Measurements from ENCODE around the gene SRC.
A peak's percentile ranks its signal among the peaks of the same experiment; 100 is the strongest.
"Not testable (repeated sequence)": the region's sequence is repeated elsewhere in the genome, so short reads cannot be mapped to it uniquely, and the experiment has no call there.

The SRC gene

GRCh38 chr20:37364927-37365272 is 19.0 kb downstream of the SRC start:
- DNase-seq = no peak

GRCh38 chr20:37365760-37366638 is 20.1 kb downstream of the SRC start:
- no peak for DNase-seq

DNA sequence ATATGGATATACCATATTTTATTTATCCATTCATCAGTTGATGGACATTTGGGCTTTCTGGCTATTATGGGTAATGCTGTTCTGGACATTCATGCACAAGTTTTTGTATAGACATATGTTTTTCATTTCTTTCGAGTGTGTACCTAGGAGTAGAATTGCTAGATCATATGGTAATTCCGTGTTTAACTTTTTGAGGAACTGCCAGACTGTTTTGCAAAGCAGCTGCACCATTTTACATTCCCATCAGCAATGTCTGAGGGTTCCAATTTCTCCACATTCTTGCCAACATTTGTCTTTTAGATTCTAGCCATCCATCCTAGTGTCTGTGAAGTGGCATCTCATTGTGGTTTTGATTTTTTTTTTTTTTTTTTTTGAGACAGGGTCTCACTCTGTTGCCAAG is 20.8 kb downstream of the SRC start:
- no peak for DNase-seq

DNA sequence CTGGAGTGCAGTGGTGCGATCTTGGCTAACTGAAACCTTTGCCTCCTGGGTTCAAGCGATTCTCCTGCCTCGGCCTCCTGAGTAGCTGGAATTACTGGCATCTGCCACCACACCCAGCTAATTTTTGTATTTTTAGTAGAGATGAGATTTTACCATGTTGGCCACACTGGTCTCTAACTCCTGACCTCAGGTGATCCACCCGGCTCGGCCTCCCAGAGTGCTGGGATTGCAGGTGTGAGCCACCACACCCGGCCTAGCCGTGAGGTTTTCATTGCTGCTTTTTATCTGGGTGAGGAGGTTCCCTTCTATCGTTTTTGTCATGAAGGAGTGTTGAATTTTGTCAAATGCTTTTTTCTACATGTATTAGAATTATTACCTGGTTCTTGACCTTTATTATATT is 23.9 kb downstream of the SRC start:
- DNase-seq = no peak

DNA sequence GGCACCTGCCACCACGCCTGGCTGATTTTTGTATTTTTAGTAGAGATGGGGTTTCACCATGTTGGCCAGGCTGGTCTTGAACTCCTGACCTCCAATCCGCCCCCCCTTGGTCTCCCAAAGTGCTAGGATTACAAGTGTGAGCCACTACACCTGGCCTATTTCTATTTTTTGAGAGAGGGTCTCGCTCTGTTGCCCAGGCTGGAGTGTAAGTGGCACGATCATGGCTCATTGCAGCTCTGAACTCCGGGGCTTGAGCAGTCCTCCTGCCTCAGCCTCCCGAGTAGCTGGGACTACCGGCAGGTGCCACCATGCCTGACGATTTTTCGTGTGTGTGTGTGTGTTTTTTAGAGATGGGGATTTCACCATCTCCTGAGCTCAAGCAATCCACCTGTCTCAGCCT is 25.9 kb downstream of the SRC start:
- DNase-seq = not testable (repeated sequence)

- DNase-seq = no peak
Observed at GRCh38 chr20:37372441-37372840, 26.5 kb downstream of the SRC start.

- no peak for DNase-seq
Observed at GRCh38 chr20:37373020-37373598, 27.2 kb downstream of the SRC start.

DNA sequence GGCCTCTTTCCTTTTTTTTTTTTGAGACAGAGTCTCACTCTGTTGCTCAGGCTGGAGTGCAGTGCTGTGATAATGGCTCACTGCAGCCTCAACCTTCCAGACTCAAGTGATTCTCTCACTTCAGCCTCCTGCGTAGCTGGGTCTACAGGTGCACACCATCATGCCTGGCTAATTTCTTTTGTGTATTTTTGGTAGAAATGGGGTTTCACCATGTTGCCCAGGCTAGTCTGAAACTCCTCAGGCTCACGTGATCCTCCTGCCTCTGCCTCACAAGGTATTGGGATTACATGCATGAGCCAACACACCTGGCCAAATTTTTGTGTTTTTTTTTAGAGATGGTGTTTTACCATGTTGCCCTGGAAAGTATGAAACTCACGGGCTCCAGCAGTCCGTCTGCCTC is 29.3 kb downstream of the SRC start:
- DNase-seq = no peak

GRCh38 chr20:37376324-37376723 is 30.4 kb downstream of the SRC start:
- no peak for DNase-seq

DNA sequence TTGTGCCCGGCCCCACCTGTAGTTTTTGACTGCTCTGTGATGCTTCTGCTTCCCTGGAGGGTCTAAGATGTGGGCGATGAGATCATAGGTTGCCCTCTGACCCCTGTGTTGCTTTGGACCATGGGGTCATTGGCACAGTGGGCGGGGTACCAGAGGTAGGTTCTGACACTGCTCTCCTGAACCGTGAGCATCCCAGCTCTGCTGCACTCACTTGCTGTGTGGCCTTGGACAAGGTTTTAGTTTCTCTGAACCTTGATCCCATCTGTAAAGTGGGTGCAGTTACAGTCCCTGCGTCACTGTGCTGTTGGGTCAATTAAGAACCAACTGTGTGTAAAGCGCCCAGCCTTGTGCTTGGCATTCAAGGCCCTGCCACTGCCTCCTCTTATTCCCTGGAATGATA is 30.9 kb downstream of the SRC start:
- no peak for DNase-seq

DNA sequence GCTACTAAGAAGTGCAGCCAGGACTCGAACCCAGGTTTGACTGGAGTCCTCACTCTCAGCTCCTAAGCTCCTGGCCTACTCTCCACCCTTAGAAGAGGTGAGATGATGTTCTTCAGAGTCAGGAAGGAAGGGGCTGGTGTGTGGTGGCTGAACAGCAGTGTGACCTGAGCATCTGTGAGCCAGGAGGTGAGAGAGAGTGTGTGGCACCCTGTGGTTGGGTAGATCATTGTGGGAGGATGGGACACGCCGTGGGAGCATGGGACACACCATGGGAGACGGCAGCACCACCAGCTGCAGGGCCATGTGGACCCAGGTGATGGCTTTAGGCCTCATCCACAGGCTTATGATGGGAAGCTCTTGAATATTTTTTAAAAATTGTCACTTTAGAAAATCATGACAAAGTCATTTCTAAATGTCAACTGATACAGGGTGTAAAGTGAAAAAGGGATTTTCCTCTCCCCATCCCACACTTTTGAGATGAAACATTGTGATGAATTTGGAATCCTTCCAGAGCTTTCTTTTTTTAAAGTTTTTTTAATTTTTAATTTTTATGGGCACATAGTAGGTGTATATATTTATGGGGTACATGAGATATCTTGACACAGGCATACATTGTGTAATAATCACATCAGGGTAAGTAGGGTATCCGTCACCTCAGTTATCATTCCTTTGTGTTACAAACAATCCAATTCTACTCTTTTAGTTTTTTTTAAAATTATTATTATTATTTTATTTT is 31.6 kb downstream of the SRC start:
- DNase-seq = no peak

- no peak for DNase-seq
Observed at GRCh38 chr20:37378420-37378784, 32.5 kb downstream of the SRC start.

DNA sequence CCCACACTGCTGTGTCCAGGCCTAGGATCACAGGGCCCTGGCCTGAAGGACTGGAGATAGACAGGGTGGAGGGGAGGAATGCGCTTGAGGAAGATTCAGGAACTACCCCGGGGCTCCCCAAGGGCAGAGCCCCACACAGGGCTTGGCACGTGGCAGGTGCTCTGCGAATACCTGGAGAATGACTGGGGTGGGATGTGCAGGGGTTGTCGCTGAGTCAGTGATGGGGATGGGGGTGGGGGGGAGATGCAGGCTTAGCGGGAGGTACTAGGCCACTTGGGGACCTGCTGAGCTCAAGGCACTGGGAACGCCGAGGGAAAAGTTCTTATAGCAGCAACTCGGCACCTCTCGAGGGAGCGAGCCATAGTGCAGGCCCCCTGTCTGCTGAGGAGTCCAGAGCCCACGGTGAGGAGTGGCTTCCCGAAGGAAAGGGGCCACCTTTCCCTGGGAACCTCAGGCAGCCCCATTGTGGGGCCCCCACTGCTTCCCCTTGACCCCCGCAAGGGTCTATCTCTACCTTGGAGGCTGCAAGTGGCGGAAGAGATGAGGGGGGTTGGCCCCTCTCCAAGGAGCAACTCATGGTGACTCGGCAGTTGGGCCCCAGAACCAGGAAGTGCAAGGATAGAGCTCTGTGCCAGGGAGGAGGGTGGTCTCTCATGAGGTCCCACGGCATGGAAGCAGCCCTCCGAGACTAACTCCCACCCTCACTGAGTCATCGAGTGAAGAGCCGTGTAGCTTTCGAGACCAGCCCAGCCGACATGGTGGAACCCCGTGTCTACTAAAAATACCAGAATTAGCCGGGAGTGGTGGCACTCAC is 33.1 kb downstream of the SRC start:
- no peak for DNase-seq

GRCh38 chr20:37379967-37380828 is 34.3 kb downstream of the SRC start:
- DNase-seq = peak; percentile 72

DNA sequence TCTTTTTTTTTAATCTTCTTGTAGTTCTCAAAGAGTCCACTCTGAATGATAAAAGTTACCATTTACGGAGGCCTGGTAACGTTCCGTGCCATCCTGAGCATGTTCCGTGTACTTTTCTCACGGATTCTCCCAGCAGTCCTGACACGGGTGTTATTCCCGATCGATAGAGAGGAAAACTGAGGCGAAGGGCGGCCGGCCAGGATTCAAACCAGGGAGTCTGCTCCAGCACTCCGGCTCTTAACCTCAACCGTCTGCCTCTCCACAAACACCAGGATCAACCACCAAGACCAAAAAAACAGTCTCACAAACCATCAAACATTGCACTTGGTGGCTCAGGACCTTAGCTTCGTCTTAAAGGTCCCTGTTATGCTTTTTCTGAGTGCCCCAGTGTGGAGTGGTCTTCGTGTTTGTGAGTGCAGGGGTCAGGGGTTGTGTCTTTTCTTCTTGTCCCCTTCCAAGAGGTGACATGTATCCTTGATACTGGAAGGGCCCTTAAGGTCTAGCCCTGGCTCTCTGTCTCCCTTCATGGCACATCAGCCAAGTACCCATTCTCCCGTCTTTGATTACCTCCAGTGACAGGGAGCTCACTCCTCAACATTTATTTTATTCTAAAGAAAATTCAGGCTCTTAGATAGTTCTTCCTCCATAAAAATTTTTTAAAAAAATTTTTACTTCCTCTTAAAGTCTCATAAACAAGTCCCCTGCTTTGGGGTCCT is 35.1 kb downstream of the SRC start:
- no peak for DNase-seq

- no peak for DNase-seq
Observed at GRCh38 chr20:37381621-37382471, 35.9 kb downstream of the SRC start.

- no peak for DNase-seq
Observed at GRCh38 chr20:37382482-37383120, 36.7 kb downstream of the SRC start.

DNA sequence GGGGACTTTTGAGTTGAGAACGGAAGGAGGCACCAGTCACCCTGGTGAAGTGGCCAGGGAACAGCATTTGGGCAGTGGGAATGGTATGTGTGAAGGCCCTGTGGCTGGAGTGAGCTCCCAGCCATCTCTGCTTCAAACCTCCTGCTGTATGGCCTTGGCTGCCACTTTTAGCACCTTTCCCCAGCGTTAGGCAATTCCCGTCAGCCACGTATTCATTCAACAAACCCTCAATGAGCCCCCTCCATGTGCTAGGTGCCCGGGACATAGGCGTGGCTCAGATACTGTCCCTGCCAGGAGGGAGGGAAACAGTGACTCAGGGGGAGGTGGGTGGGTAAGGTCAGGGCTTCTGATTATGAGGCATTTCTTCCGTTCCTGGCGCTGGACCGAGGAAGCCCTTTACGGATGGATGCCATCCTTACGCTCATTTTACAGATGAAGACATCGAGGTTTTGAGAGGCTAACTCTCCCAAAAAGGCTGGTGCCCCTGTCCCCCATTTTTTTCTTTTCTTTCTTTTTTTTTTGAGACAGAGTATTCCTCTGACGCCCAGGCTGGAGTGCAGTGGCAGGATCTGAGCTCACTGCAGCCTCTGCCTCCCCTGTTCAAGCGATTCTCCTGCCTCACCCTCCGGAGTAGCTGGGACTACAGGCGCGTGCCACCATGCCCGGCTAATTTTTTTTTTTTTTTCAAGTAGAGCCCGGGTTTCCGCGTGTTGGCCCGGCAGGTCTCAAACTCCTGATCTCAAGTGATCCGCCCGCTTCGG is 37.5 kb downstream of the SRC start:
- DNase-seq = no peak

DNA sequence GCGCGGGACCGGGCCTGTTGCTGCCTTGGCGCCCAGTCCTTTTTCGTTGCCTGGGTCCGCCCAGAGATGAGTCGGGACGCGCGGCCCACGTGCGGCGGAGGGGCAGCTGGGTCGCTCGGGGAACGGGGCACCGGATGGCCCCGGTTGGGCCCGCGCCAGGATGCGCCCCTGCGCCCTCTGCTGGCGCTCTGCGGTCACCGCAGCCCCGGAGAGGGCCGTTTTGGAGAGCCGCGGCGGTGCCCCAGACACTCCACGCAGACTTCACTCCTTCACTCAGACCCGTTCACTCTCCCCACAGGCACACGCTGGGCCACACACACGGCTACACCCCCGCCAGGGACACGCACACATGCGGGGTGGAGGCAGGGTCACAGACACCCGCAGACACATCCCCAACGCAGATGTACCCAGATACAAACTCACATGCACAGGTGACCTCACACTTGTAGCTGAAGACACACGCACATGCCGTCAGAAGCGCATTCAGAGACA is 38.8 kb downstream of the SRC start:
- peak; percentile 18 for DNase-seq
